Measurements from ENCODE around the gene PLA2G4A.

DNA sequence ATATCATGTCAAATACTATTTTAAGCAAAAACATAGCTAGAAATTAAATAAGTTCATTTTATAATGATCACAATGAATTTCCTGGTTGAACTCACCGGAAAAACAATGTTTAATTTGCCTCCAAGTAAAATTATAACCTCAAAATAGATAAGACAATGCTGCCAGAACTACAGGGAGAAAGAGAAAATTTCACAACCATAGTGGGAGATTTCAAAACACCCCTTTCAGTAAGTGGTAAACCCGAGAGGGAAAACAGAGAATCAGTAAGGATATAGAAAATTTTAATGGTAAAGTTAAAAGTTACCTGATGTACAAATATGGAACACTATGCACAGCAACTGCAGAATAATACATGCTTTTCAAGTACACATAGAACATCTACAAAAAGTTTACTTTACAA, 43.2 kb upstream of the PLA2G4A start:
- TF ChIP-seq EZH2 (IDR thresholded peaks at IDR 0.05; ENCODE audit: low read length): no peak
- TF ChIP-seq, protein P1, sequence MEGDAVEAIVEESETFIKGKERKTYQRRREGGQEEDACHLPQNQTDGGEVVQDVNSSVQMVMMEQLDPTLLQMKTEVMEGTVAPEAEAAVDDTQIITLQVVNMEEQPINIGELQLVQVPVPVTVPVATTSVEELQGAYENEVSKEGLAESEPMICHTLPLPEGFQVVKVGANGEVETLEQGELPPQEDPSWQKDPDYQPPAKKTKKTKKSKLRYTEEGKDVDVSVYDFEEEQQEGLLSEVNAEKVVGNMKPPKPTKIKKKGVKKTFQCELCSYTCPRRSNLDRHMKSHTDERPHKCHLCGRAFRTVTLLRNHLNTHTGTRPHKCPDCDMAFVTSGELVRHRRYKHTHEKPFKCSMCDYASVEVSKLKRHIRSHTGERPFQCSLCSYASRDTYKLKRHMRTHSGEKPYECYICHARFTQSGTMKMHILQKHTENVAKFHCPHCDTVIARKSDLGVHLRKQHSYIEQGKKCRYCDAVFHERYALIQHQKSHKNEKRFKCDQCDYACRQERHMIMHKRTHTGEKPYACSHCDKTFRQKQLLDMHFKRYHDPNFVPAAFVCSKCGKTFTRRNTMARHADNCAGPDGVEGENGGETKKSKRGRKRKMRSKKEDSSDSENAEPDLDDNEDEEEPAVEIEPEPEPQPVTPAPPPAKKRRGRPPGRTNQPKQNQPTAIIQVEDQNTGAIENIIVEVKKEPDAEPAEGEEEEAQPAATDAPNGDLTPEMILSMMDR (optimal IDR thresholded peaks at IDR 0.05 in 1 of 3, IDR thresholded peaks at IDR 0.05 in 1 of 3, conservative IDR thresholded peaks at IDR 0.05 in 1 of 3; ENCODE audit: extremely low read depth in 1 of 3, insufficient read depth in 2 of 3, low read length in 3 of 3): no peak

All from keratinocyte (primary cell).